ENCODE data around the gene PUM2. TPM values are rescaled to one million over a fixed set of nuclear protein-coding genes. Genes with fewer than 3 reads are reported as not detected.
"Not testable (repeated sequence)": the region's sequence is repeated elsewhere in the genome, so short reads cannot be mapped to it uniquely, and the experiment has no call there.

PUM2 gene
- polyA plus RNA-seq, 5 donors, result 85.2 to 138 (median 125) TPM

DNA sequence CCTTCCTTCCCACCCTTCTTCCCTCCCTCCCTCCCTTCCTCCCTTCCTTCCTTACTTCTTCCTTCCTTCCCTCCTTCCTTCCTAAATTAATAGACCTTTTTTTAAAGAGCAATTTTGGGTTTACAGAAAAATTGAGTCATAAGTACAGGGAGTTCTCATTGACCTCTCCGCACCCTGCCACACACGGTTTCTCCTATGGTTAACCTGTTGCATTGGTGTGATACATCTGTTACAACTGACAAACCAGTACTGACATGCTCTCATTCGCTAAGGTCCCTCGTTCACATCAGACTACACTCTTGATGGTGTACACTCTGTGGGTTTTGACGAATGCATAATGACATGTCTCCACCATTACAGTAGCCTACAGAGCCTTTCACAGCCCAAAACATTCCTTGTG is 114.1 kb downstream of the PUM2 start:
- no peak for DNase-seq

- no peak for DNase-seq
Measured at GRCh38 chr2:20235655-20236305, 114.9 kb downstream of the PUM2 start.

DNA sequence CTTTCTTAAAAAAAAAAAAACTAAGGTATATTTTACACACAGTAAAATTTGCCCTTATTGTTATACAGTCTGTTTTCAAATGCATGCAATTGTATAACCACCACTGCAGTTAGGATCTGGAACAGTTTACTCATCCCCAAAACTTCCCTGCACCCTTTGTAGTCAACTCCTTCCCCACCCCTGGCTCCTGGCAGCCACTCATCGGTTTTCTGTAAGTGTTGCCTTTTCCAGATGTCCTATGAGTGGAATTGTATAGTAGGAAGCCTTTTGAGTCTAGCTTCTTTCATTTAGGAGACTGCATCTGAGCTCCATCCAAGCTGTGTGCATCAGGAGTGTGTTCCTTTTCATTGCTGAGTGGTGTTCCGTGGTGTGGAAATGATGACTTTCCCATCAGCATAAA is 116.0 kb downstream of the PUM2 start:
- DNase-seq, result not testable (repeated sequence)

- DNase-seq, result no peak
Measured at GRCh38 chr2:20232837-20233207, 117.8 kb downstream of the PUM2 start.

- DNase-seq, result no peak
Measured at GRCh38 chr2:20231598-20232026, 119.0 kb downstream of the PUM2 start.

DNA sequence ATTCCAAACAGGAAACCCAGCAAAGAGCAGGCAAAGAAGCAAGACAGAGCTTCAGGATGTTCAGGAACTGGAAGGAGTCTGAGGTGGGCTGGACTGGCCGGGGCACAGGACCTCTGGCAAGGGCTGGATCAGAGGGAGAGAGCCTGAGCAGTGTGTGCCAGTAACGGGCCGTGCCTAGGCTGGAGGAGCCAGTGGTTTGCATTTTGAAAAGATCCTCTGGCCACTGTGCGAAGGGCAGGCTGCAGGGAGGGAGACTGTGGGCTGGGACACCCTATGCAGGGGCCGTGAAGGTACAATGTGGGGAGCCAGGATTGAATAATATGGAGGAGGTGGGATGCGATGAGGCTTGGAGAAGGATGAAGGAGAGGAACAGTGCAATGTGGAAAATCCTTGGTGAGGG is 119.5 kb downstream of the PUM2 start:
- DNase-seq, result no peak

- DNase-seq, result no peak
Measured at GRCh38 chr2:20230114-20230425, 120.6 kb downstream of the PUM2 start.

DNA sequence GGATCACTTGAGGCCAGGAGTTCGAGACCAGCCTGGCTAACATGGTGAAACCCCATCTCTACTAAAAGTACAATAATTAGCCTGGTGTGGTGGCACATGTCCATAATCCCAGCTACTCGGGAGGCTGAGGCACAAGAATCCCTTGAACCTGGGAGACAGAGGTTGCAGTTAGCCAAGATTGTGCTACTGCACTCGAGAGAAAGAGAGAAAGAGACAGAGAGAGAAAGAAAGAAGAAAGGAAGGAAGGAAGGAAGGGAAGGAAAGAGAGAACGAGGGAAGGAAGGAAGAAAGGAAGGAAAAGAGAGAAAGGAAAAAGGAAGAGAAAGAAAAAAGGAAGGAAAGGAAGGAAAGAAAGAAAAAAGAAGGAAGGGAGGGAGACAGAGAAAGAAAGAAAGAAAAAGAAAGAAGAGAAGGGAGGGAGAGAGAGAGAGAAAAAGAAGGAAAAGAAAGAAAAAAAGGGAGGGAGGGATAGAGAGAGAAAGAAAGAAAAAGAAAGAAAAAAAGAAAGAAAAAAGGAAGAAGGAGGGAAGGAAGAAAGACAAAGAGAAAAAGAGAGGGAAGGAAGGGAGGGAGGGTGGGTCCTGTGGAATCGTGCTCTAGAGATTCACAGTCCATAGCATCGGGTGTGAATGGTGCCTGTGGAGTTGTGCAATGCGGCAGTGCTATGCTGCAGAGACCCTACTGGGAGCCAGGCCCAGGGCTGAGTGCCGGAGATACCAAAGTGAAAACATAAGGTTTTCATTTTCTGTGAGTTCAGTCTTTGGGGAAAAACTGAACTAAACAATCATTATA is 121.1 kb downstream of the PUM2 start:
- no peak for DNase-seq

DNA sequence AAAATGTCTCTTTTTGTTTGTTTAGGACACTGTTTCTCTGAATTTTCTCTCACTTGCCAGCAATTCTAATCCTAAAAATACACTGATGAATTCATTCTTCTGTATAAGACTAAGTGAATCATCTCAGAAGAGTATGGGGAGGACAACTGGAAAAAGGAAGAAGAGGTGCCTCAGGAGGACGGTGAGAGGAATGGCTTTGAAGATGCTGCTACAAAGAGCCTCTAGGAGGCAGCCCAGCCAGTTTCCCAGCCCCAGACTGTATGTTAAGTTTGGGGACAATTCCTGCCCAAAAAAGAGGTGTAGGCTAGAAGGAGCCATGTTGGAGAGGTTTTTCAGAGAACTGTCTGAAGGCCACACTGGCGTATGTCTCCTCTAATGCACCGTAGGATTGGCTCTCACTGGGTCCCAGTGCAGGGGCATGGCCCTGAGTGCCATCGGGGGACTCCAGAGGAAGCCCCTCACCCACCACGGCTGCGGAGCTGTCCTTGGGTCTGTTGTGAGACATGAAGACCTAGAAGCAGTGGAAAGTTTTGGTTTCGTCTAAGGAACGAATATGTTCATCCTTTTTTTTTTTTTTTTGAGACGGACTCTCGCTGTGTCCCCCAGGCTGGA is 122.6 kb downstream of the PUM2 start:
- DNase-seq, result no peak

DNA sequence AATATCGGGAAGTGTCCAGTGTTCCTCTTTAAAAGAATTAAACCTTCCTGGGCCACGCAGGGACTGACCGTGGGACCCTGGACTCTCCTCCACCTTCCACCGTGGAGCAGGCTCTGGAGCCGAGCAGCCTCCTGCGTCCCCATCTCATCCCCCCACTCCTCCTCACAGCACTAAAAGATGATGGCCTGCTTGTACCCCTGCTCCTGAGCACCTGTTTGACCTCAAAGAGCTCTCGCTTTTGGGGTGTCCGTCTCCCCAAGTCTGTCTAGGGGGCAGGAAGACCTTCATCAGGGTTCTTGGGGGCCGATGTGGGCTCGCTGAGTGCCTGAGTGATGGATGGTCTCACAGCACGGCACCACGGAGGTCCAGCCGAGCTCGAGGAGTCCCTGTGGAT is 124.5 kb downstream of the PUM2 start:
- DNase-seq, result no peak

GRCh38 chr2:20225294-20226151 is 125.1 kb downstream of the PUM2 start:
- peak; percentile 84 for DNase-seq

DNA sequence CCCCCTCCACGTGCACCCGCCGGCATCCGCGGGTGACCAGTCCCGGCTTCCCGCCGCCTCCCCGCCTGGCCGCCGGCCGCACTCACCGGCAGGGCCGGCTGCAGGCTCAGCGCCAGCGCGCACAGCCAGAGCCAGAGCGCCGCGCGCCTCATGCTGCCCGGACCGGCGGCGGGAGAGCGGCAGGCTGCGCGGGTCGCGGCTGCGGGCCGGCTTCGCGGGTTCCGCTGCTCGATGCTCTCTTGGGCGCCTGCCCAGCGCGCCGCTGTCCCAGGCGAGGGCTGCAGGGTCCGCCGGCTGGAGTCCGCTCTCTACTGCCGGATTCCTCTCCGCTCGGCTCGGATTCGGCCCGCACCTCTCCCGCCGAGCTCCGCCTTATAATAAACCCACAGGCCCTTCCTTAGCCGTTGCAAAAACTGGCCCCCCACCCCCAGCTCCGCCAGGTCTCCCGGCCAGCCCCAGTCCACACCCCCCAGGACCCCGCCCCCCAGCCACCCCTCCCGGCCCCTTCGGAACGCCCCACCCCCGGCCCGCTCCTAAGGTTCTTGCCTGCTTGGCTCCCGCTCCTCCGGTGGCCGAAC is 125.8 kb downstream of the PUM2 start, which contains the start of gene SDC1:
SDC1 (minus strand) TSS at position 415 of the 578 bp plus-strand sequence; CDS start at position 152, 263 bp downstream.
- DNase-seq, result peak in 1 of 2 donors; percentile 58

DNA sequence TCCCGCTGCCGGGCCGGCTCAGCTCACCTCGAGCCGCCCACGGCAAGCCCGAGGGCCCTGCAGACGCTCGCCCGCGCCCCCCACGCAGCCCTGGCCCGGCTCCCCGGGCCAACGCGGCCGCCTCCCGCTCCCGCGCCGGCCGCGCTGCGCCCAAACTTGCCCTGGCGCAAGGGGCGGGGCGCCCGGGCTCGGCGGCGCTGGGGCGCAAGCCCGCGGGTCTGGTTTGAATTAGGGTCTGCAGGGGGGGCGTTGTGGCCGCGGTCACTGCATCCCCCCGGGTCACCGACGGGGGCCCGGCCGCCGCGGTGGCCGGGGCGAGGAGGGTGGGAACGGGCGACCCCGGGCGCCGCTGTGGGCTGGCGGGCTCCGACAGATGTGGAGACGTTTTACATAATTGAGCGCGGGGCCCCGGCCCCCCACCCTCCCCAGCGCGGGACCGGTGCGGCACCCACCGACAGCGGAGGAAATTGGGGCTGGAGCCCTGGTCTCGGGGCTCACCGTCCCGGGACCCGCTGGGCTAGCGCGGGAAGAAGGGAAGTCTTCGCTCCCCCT is 126.4 kb downstream of the PUM2 start:
- no peak for DNase-seq

GRCh38 chr2:20223407-20224163 is 127.1 kb downstream of the PUM2 start:
- peak; percentile 38 to 55 for DNase-seq

DNA sequence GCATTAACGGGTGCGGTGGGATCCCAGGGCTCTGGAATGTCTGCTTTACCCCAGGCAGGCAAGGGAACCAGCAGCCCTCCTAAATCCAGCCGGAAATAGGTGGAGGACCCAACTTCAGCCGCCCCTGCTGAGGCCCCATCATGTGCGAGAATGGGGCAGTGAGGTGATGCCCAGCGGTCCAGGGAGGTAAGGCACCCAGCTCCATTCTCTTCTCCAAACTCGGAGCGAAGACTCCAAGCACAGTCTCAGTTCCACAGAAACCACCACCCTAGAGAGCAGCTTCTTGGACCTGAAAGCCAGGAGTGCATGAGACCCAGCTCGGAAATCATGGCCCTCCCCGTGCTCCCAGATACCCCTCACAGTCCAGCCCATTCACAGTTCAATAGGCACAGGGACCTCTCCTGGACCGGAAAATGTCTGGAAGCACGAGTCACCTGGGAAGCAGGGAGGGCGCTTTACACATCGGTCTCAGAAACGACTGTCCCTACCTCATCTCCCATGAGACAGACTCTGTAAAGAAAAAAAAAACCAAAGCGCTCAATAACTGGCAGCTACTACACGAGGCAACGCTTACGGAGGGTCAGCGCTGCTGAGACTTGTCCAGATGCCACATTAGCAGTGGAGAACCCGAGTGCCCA is 127.8 kb downstream of the PUM2 start:
- no peak for DNase-seq

- DNase-seq, result no peak
Measured at GRCh38 chr2:20222014-20222768, 128.5 kb downstream of the PUM2 start.

- DNase-seq, result no peak
Measured at GRCh38 chr2:20221555-20221973, 129.1 kb downstream of the PUM2 start.

DNA sequence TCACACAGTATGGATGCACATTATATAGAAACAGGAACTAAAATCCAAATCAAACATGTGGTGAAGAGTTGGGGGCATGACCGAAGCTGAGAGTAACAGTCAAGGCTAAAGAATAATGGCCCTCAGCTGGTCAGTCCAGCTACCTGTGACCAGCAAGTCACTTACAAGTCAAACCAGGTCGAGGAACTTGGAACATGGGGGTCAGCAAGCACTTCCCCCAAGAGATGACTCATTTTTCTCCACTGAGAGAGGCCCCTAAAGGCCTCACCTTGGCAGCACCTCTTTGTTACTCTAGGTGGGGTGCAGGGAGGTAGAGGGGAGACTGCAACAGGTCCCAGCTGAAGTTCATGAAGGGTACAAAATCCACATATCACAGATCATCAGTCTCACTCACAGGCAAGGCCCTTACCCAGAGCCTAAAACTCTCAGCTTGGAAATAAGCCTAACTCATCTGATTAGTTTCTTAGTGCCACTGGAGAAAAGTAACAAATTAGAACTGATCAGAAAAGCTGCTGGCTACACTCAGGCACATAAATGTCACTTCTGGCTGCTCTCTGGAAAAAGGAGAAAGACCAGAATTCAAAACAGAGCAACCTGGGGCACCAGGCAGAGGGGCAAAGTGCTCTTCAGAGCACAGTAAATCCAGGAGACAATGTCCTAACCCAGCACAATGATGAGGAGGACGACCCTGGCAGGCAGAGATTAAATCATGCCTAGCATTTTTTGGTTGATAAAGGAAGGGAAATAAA is 129.7 kb downstream of the PUM2 start:
- DNase-seq, result no peak

Measured in right lung (tissue), 5 donors.